ENCODE data around the gene MICAL3. TPM values are rescaled to one million over a fixed set of nuclear protein-coding genes. Genes with fewer than 3 reads are reported as not detected.
"Not testable (repeated sequence)": the region's sequence is repeated elsewhere in the genome, so short reads cannot be mapped to it uniquely, and the experiment has no call there.

Gene MICAL3
- total RNA-seq, 4 donors from 2014 or later: 6.0 to 9.8 (median 8.1) TPM

DNA sequence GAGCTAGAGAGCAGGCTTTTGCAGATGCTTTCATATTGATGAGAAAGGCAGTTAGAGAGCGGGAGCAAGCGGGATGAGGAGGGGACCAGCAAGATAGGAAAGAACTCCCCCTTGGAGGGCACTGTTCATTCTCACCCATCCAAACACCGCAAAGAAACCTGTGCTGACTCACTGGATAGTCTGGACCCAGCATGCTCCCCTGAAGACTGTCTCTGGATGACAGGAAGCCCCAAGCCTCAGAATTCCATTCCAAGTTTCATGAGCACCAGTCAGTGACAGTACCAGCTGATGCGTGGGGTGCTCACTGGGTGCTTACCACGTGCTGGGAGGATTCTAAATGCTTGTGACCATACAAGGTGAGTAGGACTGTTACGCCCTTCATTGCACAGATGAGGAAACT, 34.2 kb downstream of the MICAL3 start:
- H3K36me3 ChIP-seq: no peaks in the 10 kb centered on the region
- DNase-seq: no peak
- H3K27ac ChIP-seq: no peak overlapping the region
- ATAC-seq: no peak
- in situ Hi-C loops (cut with MboI; ENCODE audit: low sequenced_read_pairs in 4 of 4) (loop anchor here in 1 of 4 donors (10.0 kb wide), 1 partner anchor 85 kb away; the partner anchor contains the start of gene PEX26), intact Hi-C loops (cut with DNase I; ENCODE audit: low total_unique reads) (no loop called here)
- no peaks in the 10 kb centered on the region for H3K27me3 ChIP-seq
- no peak for TF ChIP-seq POLR2A (IDR thresholded peaks at IDR 0.05)
- TF ChIP-seq, protein P1, sequence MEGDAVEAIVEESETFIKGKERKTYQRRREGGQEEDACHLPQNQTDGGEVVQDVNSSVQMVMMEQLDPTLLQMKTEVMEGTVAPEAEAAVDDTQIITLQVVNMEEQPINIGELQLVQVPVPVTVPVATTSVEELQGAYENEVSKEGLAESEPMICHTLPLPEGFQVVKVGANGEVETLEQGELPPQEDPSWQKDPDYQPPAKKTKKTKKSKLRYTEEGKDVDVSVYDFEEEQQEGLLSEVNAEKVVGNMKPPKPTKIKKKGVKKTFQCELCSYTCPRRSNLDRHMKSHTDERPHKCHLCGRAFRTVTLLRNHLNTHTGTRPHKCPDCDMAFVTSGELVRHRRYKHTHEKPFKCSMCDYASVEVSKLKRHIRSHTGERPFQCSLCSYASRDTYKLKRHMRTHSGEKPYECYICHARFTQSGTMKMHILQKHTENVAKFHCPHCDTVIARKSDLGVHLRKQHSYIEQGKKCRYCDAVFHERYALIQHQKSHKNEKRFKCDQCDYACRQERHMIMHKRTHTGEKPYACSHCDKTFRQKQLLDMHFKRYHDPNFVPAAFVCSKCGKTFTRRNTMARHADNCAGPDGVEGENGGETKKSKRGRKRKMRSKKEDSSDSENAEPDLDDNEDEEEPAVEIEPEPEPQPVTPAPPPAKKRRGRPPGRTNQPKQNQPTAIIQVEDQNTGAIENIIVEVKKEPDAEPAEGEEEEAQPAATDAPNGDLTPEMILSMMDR (IDR thresholded peaks at IDR 0.05 in 4 of 5, conservative IDR thresholded peaks at IDR 0.05 in 1 of 5): no peak
- peaks cover 15 to 20% of the 10 kb centered on the region in 2 donors for H3K4me1 ChIP-seq
- no peaks in the 10 kb centered on the region for H3K9me3 ChIP-seq
- H3K4me3 ChIP-seq: no peak overlapping the region

GRCh38 chr22:17988800-17989513, 35.4 kb downstream of the MICAL3 start:
- Histone ChIP-seq H3K27me3 (no peaks in the 10 kb centered on the region), H3K9me3 (no peaks in the 10 kb centered on the region), H3K36me3 (no peaks in the 10 kb centered on the region), H3K27ac (no peak overlapping the region), H3K4me3 (no peak overlapping the region), H3K4me1 (peaks cover 15 to 22% of the 10 kb centered on the region in 2 donors)
- ATAC-seq (no peak), DNase-seq (no peak)
- intact Hi-C loops (cut with DNase I; ENCODE audit: low total_unique reads): no loop called here
- in situ Hi-C loops (cut with MboI; ENCODE audit: low sequenced_read_pairs in 4 of 4): loop anchor here in 1 of 4 donors (10.0 kb wide), 1 partner anchor 84 kb away; no protein-coding TSS in a partner anchor
- no peak for TF ChIP-seq POLR2A (IDR thresholded peaks at IDR 0.05)
- TF ChIP-seq, protein P1 (IDR thresholded peaks at IDR 0.05 in 4 of 5, conservative IDR thresholded peaks at IDR 0.05 in 1 of 5): no peak

DNA sequence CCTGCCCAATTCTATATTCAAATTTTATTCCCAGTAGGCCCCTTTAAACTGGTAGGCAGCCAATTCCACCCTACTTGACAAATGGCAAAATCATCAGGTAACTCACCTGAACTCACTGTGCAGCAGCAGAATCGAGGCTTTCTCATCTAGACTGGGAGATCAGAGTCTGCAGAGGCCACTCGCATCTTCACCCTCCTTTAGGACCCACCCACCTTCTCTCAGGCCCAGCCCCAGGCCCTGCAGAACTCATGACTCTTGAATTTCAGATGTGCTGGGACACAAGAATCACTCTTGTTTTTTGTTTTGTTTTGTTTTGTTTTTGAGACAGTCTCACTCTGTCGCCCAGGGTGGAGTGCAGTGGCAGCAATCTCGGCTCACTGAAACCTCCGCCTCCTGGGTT, 38.8 kb downstream of the MICAL3 start:
- Histone ChIP-seq H3K27ac (no peak overlapping the region), H3K4me1 (peaks cover 10 to 12% of the 10 kb centered on the region in 2 donors), H3K36me3 (no peaks in the 10 kb centered on the region), H3K9me3 (no peaks in the 10 kb centered on the region), H3K27me3 (no peaks in the 10 kb centered on the region), H3K4me3 (no peak overlapping the region)
- ATAC-seq: no peak
- no peak for DNase-seq
- TF ChIP-seq, protein P1 (IDR thresholded peaks at IDR 0.05 in 4 of 5, conservative IDR thresholded peaks at IDR 0.05 in 1 of 5): no peak
- no peak for TF ChIP-seq POLR2A (IDR thresholded peaks at IDR 0.05)
- in situ Hi-C loops (cut with MboI; ENCODE audit: low sequenced_read_pairs in 4 of 4): loop anchor here in 1 of 4 donors (10.0 kb wide), 1 partner anchor 81 kb away; no protein-coding TSS in a partner anchor
- intact Hi-C loops (cut with DNase I; ENCODE audit: low total_unique reads): no loop called here

- H3K4me3 ChIP-seq; H3K27ac ChIP-seq; H3K27me3 ChIP-seq; DNase-seq; H3K9me3 ChIP-seq; intact Hi-C loops (cut with DNase I; ENCODE audit: low total_unique reads); ATAC-seq; H3K36me3 ChIP-seq: not testable (repeated sequence)
- in situ Hi-C loops (cut with MboI; ENCODE audit: low sequenced_read_pairs in 4 of 4): loop anchor here in 1 of 4 donors (10.0 kb wide), 1 partner anchor 80 kb away; no protein-coding TSS in a partner anchor
- H3K4me1 ChIP-seq: peaks cover 15 to 17% of the 10 kb centered on the region in 2 donors
Measured at GRCh38 chr22:17985071-17985470, 39.3 kb downstream of the MICAL3 start.

- DNase-seq (no peak), ATAC-seq (no peak)
- Histone ChIP-seq H3K4me3 (no peak overlapping the region), H3K27ac (peak overlapping the region in 1 of 4 donors; percentile 46), H3K9me3 (no peaks in the 10 kb centered on the region), H3K36me3 (no peaks in the 10 kb centered on the region), H3K4me1 (peaks cover 19 to 20% of the 10 kb centered on the region in 2 donors), H3K27me3 (no peaks in the 10 kb centered on the region)
- intact Hi-C loops (cut with DNase I; ENCODE audit: low total_unique reads) (no loop called here), in situ Hi-C loops (cut with MboI; ENCODE audit: low sequenced_read_pairs in 4 of 4) (loop anchor here in 1 of 4 donors (10.0 kb wide), 1 partner anchor 79 kb away; no protein-coding TSS in a partner anchor)
- TF ChIP-seq, protein P1 (IDR thresholded peaks at IDR 0.05 in 4 of 5, conservative IDR thresholded peaks at IDR 0.05 in 1 of 5): no peak
- no peak for TF ChIP-seq POLR2A (IDR thresholded peaks at IDR 0.05)
Measured at GRCh38 chr22:17984114-17984513, 40.2 kb downstream of the MICAL3 start.
